ENCODE results near the gene SSBP4.
"Not testable (repeated sequence)": the region's sequence is repeated elsewhere in the genome, so short reads cannot be mapped to it uniquely, and the experiment has no call there.

SSBP4 gene

DNA sequence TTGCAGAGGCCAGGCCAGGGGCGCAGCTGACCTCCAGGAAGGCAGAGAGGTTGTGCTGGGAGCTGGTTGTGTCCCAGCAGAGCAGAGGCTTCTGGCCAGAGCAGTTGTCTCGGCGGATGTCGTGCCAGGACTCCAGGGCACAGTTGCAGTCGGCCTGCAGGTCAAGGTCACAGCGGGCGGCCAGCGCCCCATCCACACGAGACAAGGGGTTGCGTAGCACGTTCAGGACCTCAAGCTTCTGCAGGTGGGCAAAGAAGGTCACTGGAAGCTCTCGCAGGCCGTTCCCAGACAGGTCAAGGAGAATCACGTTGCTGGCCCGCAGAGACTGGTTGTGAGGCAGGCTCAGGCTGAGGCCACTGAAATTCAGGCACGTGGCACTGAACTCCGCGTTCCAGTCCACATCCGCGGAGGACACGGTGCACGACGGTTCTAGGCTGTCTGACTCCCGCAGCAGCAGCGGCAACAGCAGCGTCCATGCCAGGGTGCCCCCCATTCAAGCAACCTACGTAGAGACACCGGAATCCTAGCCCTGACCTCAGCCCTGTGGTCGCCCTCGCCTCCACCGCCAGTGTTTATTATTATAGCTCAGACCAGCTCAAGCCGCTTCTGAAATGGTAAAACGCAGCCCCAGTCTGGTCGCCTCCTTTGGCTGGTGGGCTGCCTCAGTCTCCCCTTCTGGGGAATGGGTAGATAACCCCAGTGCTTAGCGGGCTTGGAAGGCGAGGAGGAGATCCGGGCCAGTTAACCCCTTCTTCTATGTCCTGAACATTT lies 22.5 kb upstream of the SSBP4 start:
- no peak for DNase-seq

DNA sequence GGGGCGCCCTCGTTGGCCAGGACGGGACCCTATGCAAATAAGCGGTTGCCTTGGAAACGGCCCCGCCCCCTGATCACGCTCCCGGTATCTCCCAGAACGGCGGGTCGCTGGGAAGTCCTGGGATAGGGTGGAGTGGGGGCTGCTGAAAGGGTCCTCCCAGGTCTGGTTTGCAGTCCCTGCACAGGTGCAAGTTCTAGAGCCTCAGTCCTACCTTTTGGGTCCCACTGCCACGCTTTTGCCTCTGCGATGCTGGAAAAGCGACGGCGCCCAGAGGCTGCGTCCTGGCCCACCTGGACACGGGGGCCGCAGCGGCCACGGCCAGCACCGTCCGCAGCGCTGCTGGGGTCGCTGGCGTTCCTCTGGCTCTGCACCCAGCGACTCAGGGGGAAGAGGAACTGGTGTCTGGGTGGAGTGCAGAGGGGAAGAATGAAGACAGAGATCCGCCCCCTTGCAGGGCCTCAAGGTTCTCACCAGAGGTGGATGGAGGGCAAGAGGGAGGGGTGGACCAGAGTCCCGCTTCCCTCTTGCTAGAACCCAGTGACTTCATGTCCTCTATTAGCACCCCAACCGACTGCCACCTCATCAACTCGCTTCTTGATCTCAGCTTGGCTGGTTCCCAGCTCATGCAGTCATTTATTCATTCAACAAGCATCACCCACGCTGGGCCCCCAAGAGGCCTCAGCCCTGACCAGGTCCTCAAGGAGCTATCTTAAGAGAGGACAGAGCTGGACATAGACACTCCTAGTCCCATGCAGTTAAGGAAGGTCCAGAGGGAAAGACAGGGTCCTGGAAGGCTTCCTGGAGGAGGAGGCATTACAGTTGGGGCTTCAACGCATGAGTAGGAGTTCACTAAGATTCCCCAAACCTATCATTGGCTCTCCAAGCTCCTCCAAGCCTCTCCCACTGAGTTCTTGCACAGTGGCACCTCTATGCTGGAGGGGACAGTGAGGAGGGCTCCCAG lies 21.7 kb upstream of the SSBP4 start, which contains the start of gene LRRC25:
Gene LRRC25, minus strand, starts transcription at position 381 of the 961 bp plus-strand sequence. CDS start 659 bp downstream, outside the sequence.
- no peak for DNase-seq

DNA sequence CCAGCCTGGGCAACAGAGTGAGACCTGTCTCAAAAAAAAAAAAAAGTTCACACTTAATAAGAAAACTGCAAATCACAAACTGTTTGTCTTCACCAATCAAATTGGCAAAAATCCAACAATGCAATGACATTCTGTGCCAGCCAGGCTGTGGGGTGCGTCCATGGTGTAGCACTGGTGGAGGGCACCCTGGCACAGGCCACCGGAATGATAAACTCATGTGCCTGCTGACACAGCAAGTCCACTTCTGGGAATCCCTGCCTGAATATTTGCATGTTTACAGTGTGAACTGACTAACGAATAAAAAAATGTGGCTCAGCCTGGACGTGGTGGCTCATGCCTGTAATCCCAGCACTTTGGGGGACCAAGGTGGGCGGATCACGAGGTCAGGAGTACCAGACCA lies 20.2 kb upstream of the SSBP4 start:
- DNase-seq: no peak

DNA sequence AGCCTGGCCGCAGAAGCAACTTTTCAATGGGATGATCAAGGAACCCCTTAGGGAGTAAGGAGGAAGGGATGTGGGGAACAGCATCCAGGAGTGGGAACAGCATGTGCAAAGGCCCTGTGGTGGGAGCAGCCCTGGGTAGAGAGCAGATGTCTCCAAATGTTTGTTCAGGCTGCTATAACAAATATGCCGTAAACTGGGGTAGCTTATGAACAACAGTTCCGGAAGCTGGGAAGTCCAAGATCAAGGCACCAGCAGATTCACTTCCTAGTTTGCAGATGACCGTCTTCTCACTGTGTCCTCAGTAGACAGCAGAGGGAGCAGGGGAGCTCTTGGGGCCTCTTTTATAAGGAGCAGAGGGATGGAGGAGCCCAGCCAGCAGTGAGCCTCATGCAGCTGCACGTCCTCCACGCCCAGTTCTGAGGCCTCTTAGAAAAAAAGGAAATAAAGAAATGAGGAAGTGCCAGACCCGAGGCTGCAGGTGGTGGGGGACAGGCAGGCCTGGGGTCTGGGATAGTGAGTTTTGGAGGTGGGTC lies 17.6 kb upstream of the SSBP4 start:
- DNase-seq: no peak

DNA sequence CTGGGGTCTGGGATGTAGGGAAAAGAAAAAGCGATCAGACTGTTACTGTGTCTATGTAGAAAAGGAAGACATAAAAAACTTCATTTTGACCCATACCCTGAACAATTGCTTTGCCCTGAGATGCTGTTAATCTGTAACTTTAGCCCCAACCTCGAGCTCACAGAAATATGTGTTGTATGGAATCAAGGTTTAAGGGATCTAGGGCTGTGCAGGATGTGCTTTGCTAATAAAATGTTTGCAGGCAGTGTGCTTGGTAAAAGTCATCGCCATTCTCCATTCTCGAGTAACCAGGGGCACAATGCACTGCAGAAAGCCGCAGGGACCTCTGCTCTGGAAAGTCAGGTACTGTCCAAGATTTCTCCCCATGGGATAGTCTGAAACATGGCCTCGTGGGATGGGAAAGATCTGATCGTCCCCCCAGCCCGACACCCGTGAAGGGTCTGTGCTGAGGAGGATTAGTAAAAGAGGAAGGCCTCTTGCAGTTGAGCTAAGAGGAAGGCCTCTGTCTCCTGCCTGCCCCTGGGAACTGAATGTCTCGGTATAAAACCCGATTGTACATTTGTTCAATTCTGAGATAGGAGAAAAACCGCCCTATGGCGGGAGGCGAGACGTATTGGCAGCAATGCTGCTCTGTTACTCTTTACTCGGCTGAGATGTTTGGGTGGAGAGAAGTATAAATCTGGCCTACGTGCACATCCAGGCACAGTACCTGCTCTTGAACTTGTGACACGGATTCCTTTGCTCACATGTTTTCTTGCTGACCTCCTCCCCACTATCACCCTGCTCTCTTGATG lies 16.5 kb upstream of the SSBP4 start:
- DNase-seq: not testable (repeated sequence)

DNA sequence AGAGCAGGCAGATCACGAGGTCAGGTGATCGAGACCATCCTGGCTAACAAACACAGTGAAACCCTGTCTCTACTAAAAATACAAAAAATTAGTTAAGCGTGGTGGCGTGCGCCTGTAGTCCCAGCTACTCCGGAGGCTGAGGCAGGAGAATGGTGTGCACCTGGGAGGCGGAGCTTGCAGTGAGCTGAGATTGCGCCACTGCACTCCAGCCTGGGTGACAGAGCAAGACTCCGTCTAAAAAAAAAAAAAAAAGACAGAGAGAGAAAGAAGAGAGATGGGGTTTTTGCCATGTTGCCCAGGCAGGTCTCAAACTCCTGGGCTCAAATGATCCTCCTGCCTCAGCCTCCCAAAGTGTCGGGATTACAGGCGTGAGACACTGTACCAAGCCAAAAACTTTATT lies 13.4 kb upstream of the SSBP4 start:
- DNase-seq: not testable (repeated sequence)

DNA sequence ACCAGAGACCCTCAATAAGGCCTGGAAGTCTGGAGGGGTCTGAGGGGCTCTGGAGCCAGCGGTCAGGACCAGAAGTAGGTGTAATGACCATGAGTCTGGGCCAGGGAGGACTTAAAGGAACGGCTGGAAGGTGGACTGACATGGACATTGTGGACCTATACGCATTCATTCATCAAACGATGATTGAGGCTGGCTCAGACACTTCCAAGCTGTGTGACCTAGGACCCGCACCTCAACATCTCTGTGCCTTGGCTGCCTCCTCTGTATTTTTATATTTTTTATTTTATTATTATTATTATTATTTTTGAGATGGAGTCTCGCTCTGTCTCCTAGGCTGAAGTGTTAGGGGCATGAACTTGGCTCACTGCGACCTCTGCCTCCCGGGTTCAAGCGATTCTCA lies 12.4 kb upstream of the SSBP4 start:
- no peak for DNase-seq

DNA sequence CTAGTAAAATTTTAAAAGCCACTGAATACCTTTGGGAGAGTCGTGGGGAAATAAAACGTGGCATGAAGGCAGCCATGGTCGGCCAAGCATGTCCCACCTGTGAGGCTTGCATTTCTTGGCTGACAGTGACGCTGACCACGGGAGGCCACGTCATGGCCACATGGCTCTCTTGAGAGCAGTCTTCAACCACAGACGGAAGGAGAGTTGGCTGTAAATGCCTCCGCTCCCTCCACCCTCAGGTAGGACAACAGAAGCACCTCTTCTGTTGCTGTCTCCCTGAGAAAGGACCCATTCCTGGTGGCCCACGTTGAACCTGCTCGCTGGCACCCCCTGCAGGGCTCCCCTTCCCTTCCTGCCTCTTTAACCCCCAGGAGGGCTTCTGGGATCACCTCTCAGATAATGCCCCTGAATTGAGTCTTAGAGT lies 11.1 kb upstream of the SSBP4 start:
- no peak for DNase-seq

DNA sequence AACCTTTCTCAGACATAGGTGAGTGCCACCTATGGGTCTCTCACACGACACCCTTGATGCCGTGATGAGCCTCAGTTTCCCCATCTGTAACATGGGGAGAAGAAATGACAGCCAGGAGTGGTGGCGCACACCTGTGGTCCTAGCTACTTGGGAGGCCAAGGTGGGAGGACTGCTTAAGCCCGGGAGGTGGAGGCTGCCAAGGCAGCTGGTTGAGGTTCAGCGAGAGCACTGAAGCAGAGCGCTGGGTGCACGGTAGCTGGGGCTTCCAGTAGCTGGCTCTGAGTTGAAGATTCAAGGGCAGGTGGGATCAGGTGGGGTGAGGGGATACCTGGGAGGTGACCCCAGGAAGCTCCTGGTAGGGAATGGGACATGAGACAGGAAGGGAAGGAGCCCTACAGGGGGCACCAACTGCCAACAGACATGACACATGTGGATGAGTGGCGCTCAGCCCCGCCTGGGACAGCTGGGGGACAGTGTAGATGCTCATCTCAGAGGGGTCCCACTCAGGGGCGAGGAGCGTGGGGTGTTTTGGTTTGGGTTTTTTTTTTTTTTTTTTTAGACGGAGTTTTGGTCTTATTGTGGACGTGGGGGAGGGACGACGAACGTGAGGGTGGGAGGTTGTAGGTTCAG lies 6.5 kb upstream of the SSBP4 start:
- DNase-seq: no peak

DNA sequence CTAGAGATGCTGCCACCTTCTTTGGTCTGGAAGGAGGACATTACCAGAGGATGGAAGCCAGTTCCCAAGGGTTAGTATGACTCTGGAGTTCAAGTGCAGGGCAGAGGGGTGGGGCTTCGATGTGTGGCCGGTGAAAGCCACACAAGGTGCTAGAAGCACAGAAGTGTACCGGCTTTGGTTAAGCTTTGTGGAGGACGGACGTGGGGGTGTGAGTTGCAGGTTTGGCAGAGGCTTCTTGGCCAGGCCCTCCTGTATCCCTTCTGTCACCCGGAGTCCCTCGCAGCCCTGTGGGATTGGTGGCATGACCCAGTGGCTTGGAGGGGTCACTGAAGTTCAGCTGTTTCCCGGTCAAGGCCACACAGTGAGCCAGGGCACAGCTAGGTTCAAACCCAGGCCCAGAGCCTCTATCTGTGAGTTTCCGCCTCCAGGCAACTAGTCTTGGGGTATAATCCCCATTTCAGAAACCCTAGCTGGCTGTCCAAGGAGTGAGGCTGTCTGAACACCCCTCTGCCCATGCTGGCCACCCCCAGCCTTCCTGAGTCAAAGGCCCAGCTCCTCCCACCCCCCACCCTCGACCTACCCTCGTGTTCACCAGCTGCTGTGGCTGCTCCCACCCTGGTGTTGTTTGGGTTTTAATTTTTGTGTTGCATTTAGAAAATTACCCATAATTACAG lies 4.6 kb upstream of the SSBP4 start:
- no peak for DNase-seq

DNA sequence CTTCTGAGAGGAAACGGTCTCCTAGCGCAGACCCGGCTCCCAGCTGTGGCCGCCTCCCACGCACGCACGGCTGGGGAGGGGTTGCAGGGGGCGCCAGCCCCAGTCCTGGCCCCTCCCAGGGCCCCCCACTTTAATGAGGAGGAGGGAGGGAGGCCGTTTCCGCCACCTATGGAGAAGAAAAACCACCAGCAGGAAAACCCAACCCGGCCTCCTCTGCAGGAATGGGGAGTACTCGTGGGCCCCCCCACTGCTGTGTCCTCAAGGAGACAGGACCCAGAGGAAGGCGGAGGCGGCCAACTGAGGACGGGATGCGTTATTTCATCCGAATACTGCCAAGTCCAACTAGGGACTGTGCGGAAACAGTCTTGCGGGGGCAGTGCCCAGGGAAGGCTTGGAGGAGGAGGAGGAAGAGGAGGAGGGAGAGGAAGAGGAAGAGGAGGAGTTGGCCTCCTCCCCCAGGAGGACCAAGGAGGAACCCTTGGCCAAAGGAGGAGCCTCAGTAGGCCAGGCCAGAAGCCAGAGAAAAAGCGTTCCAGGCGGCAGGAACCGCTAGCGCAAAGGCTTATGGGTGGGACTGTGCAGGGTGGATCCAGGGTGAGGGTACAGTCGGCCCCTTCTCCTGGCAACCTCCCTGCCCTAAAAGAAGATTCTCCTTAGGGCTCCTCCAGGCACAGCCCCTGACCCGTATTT lies 3.9 kb upstream of the SSBP4 start:
- DNase-seq: no peak

DNA sequence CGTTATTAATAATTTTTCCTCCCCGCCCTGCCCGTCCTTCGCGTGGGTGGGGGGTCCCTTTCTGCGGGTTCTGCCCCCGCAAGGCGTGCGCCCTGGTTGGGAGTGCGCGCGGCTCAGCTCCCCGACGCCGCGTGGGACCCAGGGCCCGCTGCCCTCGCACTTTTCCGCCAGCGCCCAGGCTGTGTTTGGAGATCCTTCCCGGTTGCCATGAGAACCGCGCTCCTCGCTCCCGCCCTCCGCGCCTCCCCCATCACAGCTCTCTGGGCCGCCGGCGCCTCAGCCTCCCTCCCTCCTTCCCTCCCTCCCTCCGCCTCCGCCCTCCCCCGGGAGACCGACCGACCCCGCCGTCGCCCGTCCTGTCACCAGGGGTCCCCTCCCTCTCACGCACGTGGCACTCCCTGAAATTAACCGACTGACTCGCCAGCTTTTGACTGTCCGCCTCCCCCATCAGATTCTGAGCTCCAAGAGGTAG lies 2.4 kb upstream of the SSBP4 start:
- DNase-seq: peak; percentile 81

DNA sequence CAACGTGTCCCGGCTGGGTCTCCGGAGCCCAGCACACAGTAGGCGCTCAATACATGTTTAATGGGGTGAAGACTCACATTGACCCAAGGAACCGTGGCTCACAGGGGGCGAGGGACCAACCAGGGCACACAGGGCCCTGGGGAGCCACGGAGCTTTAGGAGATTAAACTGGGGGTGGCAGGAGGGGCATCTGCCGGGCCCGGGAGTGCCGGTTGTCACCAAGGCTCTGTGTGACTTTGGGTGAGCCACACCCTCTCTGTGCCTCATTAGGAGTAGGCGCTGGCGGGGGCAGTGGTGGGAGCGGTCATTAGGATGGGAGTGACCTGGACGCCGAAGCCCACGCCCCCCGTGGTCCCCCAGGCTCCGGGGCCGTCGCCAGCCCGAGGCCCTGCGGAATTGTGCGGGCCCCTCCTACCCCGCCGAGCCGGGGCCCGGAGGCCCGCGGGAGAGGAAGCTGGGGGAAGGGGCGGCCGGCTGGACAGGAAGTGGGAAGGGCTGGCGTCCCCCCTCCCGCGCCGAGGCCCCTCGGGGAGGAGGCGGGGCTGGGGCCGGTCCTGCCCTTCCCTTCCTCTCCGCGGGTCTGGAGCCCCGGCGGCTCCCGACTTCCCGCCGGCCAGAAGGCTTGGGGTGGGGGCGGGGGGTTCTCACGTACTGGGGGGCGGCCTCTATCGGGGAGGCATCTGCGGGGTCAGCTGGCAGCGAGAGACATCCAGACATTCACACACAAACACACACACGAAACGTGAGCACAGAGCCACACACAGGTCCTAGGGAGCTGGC lies 1.8 kb upstream of the SSBP4 start:
- peak; percentile 65 for DNase-seq

DNA sequence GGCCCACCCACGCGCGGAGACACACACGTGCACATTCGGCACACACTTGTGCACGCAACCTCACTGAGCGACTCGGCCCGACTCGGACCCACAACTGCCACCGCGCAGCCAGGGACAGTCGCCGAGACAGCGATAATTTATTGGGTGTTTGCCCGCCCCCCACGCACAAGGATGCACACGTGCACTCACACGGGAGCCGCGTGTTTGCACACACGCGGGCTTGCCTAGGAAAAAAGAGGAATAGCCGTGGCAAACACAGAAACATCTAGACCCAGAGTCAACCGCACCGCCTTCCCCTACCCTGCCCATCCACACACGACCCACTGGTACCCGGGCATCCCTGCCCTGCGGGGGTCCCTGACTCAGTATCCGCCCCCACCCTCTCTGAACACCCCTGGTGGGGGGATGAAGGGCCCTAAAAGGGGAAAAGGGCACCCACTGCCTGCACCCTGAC lies 1.1 kb upstream of the SSBP4 start:
- no peak for DNase-seq

DNA sequence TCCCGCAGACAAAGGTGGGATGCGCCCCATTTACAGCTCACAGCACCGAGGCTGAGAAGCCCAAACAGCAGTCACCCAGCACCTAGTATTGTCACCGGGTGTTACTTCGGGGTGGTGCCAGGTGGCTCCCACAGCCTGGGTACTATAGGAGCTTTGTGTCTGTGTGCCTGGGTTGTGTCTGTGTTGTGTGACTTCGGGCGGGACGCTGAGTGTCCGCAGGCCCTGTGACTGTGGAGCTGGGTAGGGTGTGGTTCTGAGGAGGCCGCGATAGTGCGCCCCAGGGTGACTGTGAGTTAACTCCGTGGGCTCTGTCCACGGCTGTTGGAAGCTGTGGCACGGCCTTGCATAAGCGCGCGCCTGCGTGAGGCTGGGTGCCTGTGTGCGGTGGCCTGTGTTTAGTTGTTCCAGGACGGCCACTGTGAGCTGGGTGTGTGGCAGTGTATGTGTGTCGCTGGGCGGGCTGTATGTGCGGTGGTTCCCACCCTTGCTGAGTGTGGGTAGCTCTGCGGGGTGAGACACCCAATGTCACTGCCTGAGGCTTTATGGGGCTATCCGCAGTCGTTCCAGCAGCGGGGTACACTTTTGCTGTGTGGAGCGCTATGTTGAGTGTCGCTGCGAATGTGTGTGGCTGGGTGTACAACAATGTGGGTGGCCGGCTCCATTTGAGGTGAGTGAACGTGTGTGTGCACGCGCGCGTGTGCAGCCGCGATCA lies 559 bp upstream of the SSBP4 start:
- no peak for DNase-seq

DNA sequence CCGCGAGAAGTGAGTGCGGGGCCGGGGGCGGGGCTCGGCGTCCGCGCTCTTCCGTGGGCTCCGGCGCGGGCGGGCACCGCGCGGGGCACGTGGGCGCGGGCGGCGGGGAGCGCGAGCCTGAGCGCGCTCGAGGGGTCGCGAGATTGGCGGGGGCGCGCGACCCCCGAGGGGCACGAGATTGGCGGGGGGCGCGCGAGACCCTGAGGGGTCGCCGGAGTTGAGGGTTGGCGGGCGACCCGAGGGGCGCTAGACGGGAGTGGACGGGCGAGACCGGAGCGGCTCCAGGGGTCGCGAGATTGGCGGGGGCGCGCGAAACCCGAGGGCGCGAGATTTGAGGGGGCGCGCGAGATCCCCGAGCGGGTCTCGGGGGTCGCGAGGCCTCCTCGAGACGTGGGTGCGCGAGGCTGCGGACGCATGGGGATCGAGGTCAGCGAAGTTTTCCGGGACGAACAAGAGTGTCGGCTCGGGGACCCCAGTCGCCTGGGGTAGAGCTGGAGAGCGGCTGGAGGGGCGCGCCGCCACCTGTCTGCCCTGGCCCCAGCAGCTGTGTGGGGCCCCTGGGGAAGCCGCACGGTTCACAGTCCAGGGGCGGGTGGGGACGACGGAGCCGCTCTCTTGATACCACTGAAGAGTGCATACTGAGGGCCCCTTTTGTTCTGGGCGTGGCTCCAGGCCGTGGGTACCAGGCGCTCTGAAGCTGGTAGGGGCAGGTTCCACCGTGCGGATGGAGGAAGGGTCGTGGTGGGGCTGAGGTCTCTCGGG lies 682 bp downstream of the SSBP4 start:
- DNase-seq: peak; percentile 61

DNA sequence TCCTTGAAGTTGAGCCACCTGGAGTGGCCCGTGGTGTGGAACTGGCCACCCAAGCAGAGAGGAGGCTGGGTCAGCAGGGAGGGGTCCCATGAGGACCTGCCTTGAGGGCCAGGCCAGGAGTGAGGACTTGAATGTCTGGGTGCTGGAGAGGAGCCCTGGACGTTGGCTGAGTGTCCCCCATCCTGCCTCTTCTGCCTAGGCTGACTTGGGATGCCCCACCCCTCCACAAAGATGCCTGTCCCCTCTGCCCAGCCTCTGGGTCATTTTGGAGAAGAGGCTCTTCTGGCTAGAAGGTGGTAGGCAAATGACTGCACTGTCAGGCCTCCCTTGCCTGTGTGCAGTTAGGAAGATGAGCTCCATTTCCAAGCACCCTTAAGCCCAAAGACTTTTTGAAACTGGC lies 1.7 kb downstream of the SSBP4 start:
- DNase-seq: no peak

DNA sequence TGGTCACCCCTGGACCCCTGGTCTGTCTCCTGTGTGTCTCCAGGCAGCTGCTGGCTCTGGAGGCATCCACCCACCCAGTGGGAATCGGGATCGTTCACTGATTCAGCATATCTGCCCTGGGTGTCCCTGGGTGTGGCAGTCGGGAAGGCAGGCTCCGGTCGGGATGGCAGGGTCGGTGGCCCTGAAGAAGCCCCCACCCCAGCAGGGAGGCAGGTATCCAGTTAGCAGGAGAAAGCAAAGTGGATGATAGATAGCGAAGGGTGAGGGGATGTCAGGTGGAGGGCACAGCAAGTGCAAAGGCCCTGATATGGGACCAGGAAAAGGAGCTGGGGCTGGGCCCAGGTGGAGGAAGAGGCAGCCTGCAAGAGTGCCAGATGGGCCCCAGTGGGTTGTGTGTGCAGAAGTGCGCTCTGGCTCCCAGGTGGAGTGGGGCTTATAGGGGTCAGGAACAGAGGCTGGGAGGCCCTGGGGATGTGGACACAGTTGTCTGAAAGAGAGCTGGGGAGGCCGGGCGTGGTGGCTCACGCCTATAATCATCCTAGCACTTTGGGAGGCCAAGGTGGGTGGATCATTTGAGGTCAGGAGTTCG lies 2.3 kb downstream of the SSBP4 start:
- no peak for DNase-seq
